GM19328 (cell line): ENCODE measurements around the gene PANX2.

ENCODE experiments used
- ATAC-seq: cut with Tn5 transposase; IDR thresholded peaks from one replicate; pipeline ENCODE4 v1.9.1; 2021; ENCODE audit warnings: mild to moderate bottlenecking, moderate library complexity; ENCODE audit not compliant: unreplicated experiment

The PANX2 gene

DNA sequence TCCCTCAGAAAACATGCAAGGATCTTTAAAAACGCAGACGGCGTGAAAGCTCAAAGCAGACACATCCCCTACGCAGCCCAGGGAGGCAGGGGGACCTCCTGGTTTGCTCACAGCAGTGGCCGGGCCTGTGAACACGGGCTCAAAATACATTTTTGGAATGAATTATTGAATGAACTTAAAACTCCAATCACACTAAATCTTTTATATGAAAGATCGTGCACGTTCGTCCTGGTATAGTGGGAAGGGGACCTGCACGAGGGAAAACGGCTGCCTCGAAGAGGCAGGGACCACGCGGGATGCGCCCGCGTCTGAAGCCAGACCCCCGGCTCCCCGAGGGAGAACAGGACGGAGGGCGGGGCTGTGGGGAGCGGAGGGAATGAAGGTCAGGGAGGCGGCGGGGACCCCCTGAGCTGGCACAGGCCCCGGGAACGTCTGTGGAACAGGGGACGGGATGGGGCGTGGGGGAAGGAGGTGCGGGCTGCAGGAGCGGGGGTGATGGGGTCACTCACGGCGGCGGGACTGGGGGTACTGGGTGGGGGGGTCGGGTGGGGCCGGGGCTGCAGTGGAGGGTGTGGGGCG, 1.3 kb upstream of the PANX2 start:
- no peak for ATAC-seq

DNA sequence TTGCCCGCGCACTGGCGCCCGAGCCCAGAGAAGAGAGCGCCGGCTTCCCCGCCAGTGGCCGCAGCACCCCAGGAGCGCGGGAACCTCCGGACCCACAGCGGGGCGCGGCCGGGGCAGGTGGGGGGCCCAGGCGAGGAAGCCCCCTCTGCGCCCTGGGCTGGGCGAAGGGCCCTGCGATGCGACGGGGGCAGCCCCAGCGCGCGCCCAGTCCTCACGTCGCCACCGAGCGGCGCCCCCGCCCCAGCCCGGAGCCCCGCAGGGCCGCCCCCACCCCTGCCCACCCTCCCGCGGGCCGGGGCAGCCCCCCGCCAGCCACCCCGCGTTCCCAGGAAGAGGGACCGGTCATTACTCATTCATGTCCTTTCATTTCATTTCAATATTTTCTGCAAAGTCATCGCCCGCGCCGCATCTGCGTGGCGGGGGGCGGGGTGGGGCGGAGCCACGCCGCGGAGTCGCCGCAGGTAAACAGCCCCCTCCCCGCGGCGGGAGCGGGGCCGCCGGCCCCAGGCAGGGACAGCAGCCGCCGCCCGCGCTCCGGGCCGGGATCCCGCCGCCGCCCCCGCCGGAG, 673 bp upstream of the PANX2 start:
- no peak for ATAC-seq

DNA sequence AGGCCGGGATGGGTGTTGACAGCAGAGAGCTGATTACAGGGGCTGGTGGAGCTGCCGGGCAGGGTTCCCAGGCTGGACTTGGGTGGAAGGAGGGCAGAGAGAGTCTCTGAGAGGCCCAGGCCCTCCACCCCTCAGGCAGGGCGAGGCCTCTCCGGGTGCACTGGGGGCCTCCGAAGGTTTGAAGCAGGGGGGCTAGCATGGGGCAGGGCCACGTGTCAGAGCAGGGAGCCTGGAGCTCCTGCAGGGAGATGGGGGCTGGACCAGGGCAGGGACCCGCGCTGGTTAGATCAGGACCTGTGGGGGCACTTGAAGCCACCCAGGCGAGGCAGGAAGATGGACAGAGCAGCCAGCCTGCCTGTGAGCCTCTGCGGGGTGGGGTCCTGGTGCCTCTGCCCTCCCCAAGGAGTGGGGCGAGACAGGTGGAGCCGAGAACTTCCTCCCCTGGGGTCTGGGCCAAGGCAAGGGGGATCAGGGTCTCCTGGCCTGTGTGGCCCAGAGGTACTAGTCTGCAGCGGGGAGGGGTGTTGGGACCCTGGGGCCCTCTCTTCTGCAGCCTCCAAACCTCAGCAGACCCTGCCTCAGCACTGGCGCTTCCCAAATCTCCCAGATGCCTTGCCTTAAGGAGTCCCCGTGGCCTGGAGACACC, 911 bp downstream of the PANX2 start:
- ATAC-seq, result no peak

DNA sequence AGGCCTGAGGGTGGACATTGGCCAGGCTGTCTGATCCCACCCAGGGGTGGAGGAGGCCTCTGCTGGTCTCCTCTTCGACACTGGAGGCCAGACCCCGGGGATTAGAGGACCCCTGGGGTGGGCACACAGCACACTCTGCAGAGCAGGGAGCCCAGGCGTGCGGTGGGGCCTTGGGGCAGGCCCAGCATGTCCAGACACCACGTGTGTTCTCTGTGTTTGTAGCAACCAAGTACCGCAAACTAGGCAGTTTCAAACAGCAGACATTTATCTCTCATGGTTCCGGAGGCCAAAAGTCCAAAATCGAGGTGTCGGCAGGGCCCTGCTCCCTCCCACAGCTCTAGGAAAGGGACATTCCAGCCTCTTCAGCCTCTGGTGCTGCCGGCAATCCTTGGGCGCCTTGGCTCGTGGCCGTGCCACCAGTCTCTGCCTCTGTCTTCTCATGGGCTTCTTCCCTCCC, 1.5 kb downstream of the PANX2 start:
- no peak for ATAC-seq

DNA sequence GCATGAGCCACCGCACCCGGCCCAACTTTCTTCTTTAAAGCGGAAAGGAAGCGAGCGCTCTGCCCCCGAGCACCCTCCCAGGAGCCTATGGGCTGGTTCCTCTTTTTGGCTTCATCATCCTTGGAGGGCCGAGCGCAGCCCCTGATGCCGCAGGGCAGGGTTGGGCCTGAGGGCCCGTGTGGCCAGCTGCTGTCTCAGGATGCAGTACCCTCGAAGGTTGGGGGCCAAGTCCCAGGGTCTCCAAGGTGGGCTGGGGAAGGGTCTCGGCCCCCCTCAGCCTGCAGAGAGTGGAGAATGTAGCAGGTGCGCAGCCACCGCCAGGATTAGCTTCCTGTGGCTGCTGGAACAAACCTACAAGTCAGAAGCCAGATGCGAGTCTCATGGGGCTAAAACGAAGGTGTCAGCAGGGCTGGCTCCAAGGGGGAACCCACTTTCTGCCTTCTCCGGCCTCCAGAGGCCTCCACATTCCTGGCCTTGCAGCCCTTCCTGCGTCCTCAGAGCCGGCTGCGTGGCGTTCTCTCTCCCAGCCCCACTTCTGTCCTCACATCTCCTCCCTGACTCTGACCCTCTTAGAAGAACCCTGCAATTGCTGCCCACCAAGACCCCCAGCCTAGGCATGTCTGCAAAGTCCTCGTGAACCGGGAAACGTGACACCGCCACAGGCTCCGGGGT, 2.9 kb downstream of the PANX2 start:
- ATAC-seq, result no peak

DNA sequence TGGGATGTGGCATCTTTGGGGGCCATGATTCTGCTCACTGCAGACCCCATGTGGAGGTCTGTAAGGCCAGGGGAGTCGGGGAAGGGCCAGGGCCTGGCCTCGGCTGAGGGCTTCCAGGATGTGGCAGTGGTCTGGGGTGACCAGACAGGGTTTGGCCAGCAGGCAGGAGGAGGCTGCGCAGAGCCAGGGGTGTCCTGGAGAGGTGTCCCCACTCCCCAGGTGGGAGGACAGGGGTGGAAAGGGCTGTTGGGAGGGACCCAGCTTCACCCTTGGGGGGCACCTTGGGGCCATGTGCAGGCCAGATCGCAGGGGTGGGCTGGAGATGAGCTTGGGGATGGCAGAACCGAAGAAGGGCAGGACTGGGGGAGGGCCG, 3.4 kb downstream of the PANX2 start:
- ATAC-seq, result no peak

DNA sequence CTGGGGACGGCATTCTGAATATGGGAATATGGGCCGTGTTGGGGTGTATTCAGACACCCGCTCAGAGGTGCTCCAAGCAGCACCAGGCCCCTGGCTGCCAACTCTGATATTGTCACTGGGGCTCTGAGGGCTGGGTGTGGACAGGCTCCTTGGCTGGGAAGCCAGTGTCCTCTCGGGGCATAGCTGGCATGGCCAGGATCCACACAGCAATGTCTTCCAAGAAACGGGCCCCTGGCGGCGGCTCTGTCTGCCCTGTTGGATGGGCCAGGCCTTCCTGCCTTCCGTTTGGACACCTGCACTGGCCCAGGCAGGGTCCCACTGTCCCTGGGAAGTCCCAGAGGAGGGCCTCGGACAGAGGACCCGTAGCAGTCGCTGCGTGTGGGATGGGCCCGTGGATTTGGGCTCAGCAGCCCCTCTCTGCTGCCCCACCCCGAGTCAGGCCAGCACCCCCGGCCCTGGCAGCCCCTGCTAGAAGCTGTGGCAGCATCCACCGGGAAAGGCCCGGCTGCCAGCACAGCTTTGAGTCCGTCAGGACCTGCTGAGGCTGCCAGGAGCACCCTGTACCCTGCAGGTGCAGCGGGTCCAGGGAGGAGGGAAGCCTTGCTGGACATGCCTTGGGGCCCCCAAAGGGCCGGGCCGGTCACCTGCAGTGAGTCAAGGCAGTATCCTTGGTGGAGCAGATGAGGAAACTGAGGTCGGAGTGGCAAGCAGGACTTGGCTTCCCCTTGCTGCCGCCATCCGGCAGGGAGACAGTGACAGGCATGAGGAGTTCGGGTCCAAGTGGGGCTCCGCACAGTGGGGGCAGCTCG, 4.1 kb downstream of the PANX2 start:
- no peak for ATAC-seq

DNA sequence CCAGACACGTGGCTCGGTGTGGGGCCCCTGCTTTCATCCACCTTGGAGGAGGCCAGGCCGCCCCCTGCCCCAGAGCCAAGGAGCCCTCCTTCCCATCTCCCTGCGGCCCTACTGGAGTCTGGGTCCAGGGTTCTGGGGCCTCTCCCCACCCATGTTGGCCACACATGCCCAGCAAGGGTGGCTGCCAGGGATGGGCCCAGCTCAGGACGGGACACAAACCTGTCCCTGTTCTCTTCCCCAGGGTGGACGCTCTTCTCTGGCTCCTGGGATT, 4.6 kb downstream of the PANX2 start:
- no peak for ATAC-seq

DNA sequence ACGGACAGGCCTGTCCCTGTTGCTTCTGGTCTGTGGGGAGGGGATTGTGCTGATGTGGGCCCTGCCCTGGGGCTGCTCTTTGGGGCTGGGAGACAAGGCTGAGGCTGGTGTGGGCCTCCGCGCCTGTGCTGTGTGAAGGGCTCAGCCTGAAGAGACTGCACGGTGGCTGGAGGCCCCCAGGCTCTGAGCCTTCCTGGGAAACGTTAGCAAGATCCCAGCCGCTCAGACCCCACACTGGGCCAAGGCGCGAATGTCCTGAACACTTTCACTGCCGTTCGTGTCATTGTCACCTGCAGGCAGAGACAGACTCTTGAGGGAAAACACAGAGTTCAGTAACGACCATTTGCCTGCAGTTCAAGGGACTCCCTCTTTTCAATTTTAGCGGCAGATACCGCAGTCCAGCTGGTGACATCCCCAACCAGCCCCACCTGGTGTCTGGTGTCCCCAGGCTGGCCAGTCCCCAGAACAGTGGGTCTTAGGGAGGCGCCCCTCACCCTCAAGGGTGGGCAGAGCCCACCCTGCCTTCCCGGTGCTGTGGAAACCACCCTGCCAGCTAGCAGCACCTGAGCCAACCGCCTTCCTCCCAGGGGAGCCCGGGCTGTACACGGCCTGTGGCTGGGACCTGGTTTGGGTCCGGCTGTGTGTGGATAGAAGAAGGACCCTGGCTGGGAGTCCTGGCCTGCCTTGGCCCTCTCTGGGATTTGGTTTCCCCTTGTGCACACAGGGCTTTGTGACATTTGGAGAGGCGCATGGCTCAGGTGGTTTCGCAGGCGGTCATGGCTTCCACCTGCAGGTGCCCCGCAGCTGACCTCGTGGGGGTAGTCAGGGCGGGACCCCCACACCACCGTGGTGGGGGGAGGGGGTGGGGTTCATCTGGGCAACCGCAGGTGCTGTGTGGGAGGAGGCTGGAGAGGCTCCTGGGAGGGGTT, 5.7 kb downstream of the PANX2 start:
- no peak for ATAC-seq

DNA sequence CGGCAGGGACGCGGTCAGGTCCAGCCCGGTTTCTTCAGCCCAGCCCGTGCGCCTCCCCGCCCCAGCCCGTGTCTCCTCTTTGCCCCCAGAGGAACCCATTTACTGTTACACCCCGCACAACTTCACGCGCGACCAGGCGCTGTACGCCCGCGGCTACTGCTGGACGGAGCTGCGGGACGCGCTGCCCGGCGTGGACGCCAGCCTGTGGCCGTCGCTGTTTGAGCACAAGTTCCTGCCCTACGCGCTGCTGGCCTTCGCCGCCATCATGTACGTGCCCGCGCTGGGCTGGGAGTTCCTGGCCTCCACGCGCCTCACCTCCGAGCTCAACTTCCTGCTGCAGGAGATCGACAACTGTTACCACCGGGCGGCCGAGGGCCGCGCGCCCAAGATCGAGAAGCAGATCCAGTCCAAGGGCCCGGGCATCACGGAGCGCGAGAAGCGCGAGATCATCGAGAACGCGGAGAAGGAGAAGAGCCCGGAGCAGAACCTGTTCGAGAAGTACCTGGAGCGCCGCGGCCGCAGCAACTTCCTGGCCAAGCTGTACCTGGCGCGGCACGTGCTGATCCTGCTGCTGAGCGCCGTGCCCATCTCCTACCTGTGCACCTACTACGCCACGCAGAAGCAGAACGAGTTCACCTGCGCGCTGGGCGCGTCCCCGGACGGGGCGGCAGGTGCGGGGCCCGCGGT, 6.5 kb downstream of the PANX2 start:
- no peak for ATAC-seq

DNA sequence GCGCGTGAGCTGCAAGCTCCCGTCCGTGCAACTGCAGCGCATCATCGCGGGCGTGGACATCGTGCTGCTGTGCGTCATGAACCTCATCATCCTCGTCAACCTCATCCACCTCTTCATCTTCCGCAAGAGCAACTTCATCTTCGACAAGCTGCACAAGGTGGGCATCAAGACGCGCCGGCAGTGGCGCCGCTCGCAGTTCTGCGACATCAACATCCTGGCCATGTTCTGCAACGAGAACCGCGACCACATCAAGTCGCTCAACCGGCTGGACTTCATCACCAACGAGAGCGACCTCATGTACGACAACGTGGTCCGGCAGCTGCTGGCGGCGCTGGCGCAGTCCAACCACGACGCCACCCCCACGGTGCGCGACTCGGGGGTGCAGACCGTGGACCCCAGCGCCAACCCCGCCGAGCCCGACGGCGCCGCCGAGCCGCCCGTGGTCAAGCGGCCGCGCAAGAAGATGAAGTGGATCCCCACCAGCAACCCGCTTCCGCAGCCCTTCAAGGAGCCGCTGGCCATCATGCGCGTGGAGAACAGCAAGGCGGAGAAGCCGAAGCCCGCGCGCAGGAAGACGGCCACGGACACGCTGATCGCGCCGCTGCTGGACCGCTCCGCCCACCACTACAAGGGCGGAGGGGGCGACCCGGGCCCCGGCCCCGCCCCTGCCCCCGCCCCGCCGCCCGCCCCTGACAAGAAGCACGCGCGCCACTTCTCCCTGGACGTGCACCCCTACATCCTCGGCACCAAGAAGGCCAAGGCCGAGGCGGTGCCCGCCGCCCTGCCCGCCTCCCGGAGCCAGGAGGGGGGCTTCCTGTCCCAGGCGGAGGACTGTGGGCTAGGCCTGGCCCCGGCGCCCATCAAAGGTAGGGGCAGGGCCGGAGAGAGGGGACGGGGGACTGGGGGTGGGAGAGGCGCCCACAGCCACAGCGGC, 7.3 kb downstream of the PANX2 start:
- ATAC-seq, result no peak

DNA sequence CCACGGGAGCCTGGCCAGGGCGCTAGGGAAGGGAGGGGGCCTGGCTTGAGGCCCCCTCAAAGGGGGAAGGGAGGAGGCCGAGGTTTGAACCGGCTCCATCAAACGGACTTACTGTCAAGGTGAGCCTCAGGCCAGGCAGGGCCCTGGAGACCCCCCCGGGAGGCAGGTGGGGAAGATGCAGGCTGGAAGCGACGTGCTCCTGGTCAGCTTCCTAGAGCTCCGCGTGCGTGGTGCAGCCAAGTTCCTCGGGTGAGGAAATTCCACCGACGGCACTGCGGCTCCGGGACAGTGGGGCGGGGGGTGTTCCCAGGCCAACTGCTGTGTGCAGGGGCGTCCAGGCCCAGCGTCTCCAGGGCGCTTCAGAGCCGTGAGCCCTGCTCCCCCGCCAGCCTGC, 7.9 kb downstream of the PANX2 start:
- no peak for ATAC-seq

DNA sequence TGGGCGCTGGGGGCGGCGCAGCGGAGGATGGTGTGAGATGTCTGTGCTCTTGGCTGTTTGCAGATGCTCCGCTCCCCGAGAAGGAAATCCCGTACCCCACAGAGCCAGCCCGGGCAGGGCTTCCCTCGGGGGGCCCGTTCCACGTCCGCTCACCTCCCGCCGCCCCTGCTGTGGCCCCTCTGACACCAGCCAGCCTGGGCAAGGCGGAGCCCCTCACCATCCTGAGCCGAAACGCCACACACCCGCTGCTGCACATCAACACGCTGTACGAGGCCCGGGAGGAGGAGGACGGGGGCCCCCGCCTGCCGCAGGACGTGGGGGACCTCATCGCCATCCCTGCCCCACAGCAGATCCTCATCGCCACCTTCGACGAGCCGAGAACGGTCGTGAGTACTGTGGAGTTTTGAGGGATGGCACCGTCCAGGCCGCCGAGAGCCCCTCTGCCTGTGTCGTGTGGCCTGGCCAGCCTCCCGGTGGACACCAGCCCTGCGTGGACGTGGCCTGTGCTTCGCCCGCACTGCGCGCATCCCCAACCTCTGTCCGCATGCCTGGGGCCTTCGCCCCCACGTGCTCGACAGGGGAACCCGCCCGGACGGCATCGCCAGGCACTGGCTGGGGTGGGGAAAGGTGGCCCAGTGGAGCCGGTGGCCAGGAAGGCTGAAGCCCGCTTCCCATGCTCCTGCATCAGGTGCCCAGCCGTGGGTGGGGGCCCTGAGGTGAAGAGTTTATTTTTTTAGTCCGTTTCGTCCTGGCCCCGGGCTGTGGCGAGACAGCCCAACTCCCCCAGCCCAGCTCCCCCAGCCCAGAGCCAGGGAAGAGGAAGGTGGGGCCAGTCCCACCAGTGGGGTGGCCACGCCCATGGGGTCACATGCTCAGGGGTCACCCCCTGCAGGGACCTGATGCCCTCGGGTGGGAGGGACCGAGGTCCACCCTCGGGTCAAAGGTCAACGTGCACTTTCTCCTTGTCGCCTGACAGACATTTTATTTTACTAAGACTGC, 8.6 kb downstream of the PANX2 start:
- ATAC-seq, result no peak

DNA sequence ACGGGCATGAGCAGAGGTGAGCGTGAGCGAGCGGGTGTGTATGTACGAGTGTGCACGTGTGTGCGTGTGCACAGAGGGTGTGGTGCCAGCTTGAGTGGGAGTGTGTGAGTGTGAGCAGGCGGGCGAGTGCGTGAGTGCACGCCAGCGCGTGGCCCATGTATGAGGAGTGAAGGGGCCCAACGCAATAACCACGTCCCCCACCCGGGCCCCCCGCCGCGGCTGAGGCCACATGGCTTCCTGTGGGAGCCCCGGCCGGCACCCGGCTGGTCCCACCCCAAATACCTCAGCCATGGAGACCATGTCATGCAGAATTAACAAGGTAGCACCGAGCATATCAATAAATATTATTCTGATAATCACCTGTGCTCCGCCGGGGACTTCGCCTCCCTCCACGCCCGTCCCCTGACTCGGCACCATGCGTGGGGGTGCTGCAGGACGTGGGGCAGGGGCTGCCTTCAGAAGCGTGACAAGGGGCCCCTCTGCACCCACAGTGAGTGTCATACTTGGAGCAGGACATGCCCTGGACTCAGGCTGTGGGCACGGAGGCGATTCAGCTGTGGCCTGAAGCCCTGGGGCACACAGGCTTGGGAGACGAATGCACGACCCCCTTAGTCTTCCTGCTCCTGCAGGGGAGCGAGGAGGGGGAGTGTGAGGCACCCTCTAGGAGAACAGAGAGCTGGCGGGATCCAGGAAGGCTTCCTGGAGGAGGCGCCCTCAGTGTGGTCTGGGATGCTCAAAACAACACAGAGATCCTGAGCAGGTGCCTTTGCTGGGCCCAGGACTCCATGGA, 9.6 kb downstream of the PANX2 start:
- no peak for ATAC-seq

DNA sequence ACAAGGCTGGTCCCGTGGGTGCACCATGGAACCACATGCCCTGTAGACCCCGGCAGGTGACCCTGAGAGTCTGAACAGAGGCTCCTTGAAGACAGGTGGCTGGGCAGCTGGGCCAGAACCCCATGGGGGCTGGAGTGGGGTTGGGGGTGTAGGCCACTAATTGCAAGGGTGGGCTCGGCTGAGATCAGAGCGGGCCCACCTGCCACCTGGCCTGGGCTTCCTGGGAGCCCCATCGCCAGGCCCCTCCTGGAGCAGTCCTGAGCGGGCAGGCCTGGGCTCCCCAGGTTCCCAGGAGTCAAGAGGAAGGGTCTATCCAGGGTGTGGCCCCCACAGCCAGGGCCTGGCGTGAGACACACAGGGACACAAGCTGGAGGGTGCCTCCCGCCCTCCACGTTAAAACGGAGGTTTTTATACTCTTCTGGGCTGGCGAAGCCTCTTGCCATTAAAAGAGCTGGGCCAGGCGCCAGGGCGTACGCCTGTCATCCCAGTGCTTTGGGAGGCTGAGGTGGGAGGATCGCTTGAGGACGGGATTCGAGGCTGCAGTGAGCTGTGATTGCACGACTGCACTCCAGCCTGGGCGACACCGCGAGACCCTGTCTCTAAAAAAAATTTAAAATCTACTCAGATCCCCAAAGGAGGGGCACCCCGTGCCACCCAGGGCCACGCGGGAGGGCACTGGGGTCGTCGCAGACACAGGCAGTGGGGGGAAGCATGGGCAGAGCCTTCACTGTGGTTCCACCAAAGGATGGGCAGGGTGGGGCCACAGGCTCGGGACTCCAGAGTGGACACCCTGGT, 10.4 kb downstream of the PANX2 start:
- ATAC-seq, result no peak
